Heart right ventricle (tissue), 16 donors: Measurements from ENCODE around the gene CD2. TPM values are rescaled to one million over a fixed set of nuclear protein-coding genes. Genes with fewer than 3 reads are reported as not detected.

ENCODE experiments used
- ATAC-seq, 8 donors: fragments of 200-7000 bp; cut with Tn5 transposase; one replicate each; pipeline ENCODE4 v1.9.1; 2020; ENCODE audit warnings: mild to moderate bottlenecking in 8 of 8, moderate library complexity in 8 of 8, moderate number of reproducible peaks in 1 of 8
- DNase-seq, 2 donors: peaks; one replicate each; pipeline ENCODE4 v3.0.0-alpha.2; 2020
- H3K27ac ChIP-seq, 10 donors: fragments of 200-600 bp; sonication (generic) in 2 of 10; one replicate each; pipeline versions ENCODE4 v1.5.0 to v1.8.0; 2020 to 2022; ENCODE audit warnings: mild to moderate bottlenecking in 3 of 10
- H3K27me3 ChIP-seq, 7 donors: fragments of 200-600 bp; one replicate each; pipeline ENCODE4 v1.8.0; 2021 to 2022; ENCODE audit warnings: mild to moderate bottlenecking in 2 of 7
- H3K36me3 ChIP-seq, 9 donors: fragments of 200-600 bp; sonication (generic) in 1 of 9; one replicate each; pipeline versions ENCODE4 v1.5.0 to v1.8.0; 2020 to 2022; ENCODE audit warnings: mild to moderate bottlenecking in 2 of 9
- H3K4me1 ChIP-seq, 9 donors: fragments of 200-600 bp; sonication (generic) in 1 of 9; one replicate each; pipeline versions ENCODE4 v1.5.0 to v1.8.0; 2020 to 2022; ENCODE audit warnings: mild to moderate bottlenecking in 4 of 9
- H3K4me3 ChIP-seq, 10 donors: fragments of 200-600 bp; sonication (generic) in 2 of 10; one replicate each; pipeline versions ENCODE4 v1.5.0 to v1.8.0; 2020 to 2022; ENCODE audit warnings: mild to moderate bottlenecking in 7 of 10, moderate library complexity in 2 of 10
- H3K9me3 ChIP-seq, 11 donors: fragments of 200-600 bp in 10 of 11; sonication (generic) in 2 of 11; one replicate each; pipeline versions ENCODE4 v1.5.0 to v1.8.0; 2013 to 2022; ENCODE audit warnings: mild to moderate bottlenecking in 2 of 11, control low read depth in 1 of 11, moderate library complexity in 1 of 11
- WGBS, 2 donors: extraction: QIAGEN DNeasy Blood & Tissue Kit; methylation state at CpG; one replicate each; pipeline ENCODE4 v1.1.7; 2013; ENCODE audit warnings: inconsistent platforms in 1 of 2; 5-methylcytosine and 5-hydroxymethylcytosine counted together
- intact Hi-C, 10 donors: fragments of 100-400 bp; cut with DNase I; formaldehyde crosslinking; loops; one replicate each; pipeline versions ENCODE4 v1.11.1 to v1.14.2; 2022
- polyA plus RNA-seq, 2 donors: library from polyadenylated mRNA; stranded (reverse); fragments of 200-250 nt; gene quantifications; one replicate each; pipeline ENCODE4 v1.2.3, GENCODE V29; 2013
- total RNA-seq, 10 donors: library from RNA; stranded (reverse); fragmentation: NEBNext Ultra II Directional in 3 of 10; extraction: Animal tissue kit (Norgen Biotek cat#: 25700) in 3 of 10; gene quantifications; one replicate each; pipeline versions ENCODE4 v1.2.1 to v1.2.4, GENCODE V29; 2021 to 2023
- TF ChIP-seq, protein P1 (sequence below), 9 donors: fragments of 200-600 bp; sonication (generic) in 2 of 9; IDR thresholded peaks; one replicate each; pipeline versions ENCODE4 v1.5.0 to v1.8.0; 2021 to 2022; ENCODE audit warnings: antibody characterized with exemption in 9 of 9, mild to moderate bottlenecking in 5 of 9, moderate library complexity in 1 of 9
- donor health status: Arrhythmogenic right ventricular cardiomyopathy.
- donor health status: ischemic (EF 13 %, LVEDD 7.1; RV severe dilation, severe dysfunction).
- donor health status: healthy with polysubstance abuse.
- donor health status: DM: no; HTN: yes; CAD: no.
- donor health status: DM: no; HTN: no; CAD: no.
- donor health status: ischemic (EF 25% LVEDD 6.9; RV normal size, moderate dysfunction).
- donor health status: ischemic (EF 25% LVEDD 5.7; RV mildly dilated, moderate dysfunction).
- donor health status: healthy.
- donor health status: DM: yes; HTN: yes; CAD: no.
- donor health status: Ischemic cardiomyopathy.
- donor health status: ischemic (EF 35%, LVEDD 5.7; RV mildly dilated, moderate dysfunction).
- donor health status: nonischemic (EF 11% LVEDD 7.7; RV severe dilation, severe dysfunction).
- donor health status: DM: yes; HTN: yes; CAD: no.
- donor health status: PGD.
- donor health status: ischemic (EF 29% LVEDD 5.4; RV normal size, mild dysfunction).
- donor health status: nonischemic (EF 23%, LVEDD 6.1; RV moderate dilation, normal function).

Gene CD2
- total and polyA plus RNA-seq, 12 donors = 0.20 to 6.5 (median 1.0) TPM; not detected in 3

DNA sequence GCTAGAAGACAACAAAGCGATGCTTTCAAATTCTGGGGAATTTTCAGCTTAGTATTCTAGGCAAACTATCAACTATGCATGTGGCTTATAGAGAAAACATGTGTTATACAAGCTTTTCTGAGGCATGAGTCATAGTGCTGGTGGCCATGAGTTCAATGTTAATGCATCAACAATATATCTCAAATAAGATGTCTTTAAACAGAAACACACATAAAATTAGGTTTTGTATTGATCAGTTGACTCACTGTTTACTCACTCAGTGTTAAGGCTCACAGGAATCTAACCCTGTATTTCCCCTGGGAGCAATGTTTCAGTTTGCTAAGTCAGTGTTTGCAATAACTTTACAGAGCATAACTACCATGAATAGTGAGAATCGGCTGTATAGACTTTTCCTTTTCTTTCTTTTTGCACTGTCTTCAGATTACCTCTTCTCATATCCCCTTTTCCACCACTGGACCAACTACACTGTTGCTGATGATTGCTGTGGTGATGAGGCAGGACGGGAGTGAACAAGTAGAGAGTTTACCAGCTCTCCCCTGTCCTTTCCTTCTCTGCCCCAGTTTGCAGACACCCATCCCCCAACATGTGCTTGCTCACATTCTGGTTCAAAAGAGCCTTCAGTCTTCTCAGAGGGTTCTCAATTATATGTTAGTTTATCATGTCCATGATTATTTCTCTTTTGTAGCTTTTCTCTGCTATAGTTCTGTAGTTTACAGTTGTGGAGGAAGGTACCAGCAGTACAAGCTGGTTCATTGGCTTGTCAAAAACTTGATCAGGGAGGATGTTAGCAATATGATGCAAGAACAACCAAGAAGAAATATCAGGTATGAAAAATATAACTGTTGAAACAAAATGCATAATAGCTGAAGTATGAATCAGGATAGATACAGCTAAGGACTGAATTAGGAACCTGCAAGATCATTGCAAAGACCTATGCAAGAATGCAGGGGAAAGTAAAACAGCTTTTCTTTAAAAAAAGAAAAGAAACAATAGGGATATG lies 23.9 kb downstream of the CD2 start:
- TF ChIP-seq, protein P1, sequence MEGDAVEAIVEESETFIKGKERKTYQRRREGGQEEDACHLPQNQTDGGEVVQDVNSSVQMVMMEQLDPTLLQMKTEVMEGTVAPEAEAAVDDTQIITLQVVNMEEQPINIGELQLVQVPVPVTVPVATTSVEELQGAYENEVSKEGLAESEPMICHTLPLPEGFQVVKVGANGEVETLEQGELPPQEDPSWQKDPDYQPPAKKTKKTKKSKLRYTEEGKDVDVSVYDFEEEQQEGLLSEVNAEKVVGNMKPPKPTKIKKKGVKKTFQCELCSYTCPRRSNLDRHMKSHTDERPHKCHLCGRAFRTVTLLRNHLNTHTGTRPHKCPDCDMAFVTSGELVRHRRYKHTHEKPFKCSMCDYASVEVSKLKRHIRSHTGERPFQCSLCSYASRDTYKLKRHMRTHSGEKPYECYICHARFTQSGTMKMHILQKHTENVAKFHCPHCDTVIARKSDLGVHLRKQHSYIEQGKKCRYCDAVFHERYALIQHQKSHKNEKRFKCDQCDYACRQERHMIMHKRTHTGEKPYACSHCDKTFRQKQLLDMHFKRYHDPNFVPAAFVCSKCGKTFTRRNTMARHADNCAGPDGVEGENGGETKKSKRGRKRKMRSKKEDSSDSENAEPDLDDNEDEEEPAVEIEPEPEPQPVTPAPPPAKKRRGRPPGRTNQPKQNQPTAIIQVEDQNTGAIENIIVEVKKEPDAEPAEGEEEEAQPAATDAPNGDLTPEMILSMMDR (IDR thresholded peaks at IDR 0.05) = no peak
- H3K36me3 ChIP-seq = no peaks in the 10 kb centered on the region
- H3K9me3 ChIP-seq = peaks cover 0 to 13% (median 0%) of the 10 kb centered on the region in 11 donors
- 67 to 71% methylated on average over 3 of the region's 3 CpGs for WGBS, 2 donors
- H3K27me3 ChIP-seq = peaks cover 0 to 20% (median 6%) of the 10 kb centered on the region in 7 donors
- no peak overlapping the region for H3K4me3 ChIP-seq
- no peak overlapping the region for H3K27ac ChIP-seq
- DNase-seq (no peak), ATAC-seq (no peak)
- intact Hi-C loops = no loop called here
- no peaks in the 10 kb centered on the region for H3K4me1 ChIP-seq

- Histone ChIP-seq H3K9me3 (peaks cover 0 to 10% (median 0%) of the 10 kb centered on the region in 11 donors), H3K36me3 (no peaks in the 10 kb centered on the region), H3K4me3 (no peak overlapping the region), H3K27me3 (peaks cover 0 to 8% (median 0%) of the 10 kb centered on the region in 7 donors), H3K27ac (no peak overlapping the region), H3K4me1 (no peaks in the 10 kb centered on the region)
- DNase-seq (no peak), ATAC-seq (no peak)
- 94 to 96% methylated on average over 6 of the region's 6 CpGs for WGBS, 2 donors
- intact Hi-C loops = no loop called here
- TF ChIP-seq, protein P1 (IDR thresholded peaks at IDR 0.05) = no peak
Measured at GRCh38 chr1:116781034-116781433, 26.8 kb downstream of the CD2 start.

- H3K9me3 ChIP-seq = peaks cover 0 to 25% (median 0%) of the 10 kb centered on the region in 11 donors
- DNase-seq = no peak
- peaks cover 0 to 6% (median 0%) of the 10 kb centered on the region in 7 donors for H3K27me3 ChIP-seq
- no peaks in the 10 kb centered on the region for H3K4me1 ChIP-seq
- 67 to 79% methylated on average over 4 of the region's 4 CpGs for WGBS, 2 donors
- ATAC-seq = no peak
- H3K36me3 ChIP-seq = no peaks in the 10 kb centered on the region
- H3K4me3 ChIP-seq = no peak overlapping the region
- no peak overlapping the region for H3K27ac ChIP-seq
- TF ChIP-seq, protein P1 (IDR thresholded peaks at IDR 0.05) = no peak
- intact Hi-C loops = no loop called here
Measured at GRCh38 chr1:116785006-116785405, 30.8 kb downstream of the CD2 start.

DNA sequence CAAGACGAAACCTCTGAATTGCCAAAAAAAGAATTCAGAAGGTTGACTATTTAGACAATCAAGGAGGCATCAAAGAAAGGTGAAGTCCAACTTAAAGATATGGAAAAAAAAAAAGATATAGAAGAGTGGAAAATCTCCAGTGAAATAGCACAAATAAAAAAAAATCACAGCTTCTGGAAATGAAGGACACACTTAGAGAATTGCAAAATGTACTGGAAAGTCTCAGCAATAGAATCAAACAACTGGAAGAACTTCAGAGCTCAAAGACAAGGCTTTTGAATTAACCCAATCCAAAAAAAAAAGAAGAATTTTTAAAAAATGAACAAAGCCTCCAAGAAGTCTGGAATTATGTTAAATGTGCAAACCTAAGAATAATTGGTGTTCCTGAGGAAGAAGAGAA lies 31.8 kb downstream of the CD2 start:
- TF ChIP-seq, protein P1 (IDR thresholded peaks at IDR 0.05) = no peak
- H3K36me3 ChIP-seq = no peaks in the 10 kb centered on the region
- H3K27me3 ChIP-seq = peaks cover 0 to 6% (median 0%) of the 10 kb centered on the region in 7 donors
- H3K27ac ChIP-seq = no peak overlapping the region
- intact Hi-C loops = no loop called here
- H3K4me3 ChIP-seq = no peak overlapping the region
- WGBS, 2 donors = 83 to 87% methylated on average over 1 of the region's 1 CpG
- DNase-seq (no peak), ATAC-seq (no peak)
- H3K9me3 ChIP-seq = peaks cover 0 to 25% (median 0%) of the 10 kb centered on the region in 11 donors
- no peaks in the 10 kb centered on the region for H3K4me1 ChIP-seq
